ENCODE measurements around the gene BMPR1A.

- TF ChIP-seq TARDBP (IDR thresholded peaks at IDR 0.05) = no peak
- no peak for TF ChIP-seq BHLHE40 (IDR thresholded peaks at IDR 0.05; ENCODE audit: borderline replicate concordance)
- TF ChIP-seq L3MBTL2 (conservative IDR thresholded peaks at IDR 0.05) = no peak
- TF ChIP-seq ARNT (IDR thresholded peaks at IDR 0.05) = no peak
- no peak for TF ChIP-seq FOXM1 (IDR thresholded peaks at IDR 0.05; ENCODE audit: borderline replicate concordance)
- no peak for TF ChIP-seq ELF4 (IDR thresholded peaks at IDR 0.05)
- TF ChIP-seq PKNOX1 (IDR thresholded peaks at IDR 0.05) = no peak
Observed at GRCh38 chr10:86957471-86958115, 201.2 kb downstream of the BMPR1A start, which contains the start of gene MMRN2.
